Subcutaneous adipose tissue (tissue), 4 donors: ENCODE results near the gene RAB11FIP5. TPM values are rescaled to one million over a fixed set of nuclear protein-coding genes. Genes with fewer than 3 reads are reported as not detected.

Experiments
- total RNA-seq, 4 donors: library from RNA; depleted of rRNA; stranded (reverse); fragments of >200 nt; gene quantifications; one replicate each; pipeline ENCODE4 v1.1.0, GENCODE V29; 2016
- TF ChIP-seq, protein P1 (sequence below): fragments of 450-650 bp; IDR thresholded peaks from one replicate; pipeline ENCODE4 v1.5.1; 2016; ENCODE audit warnings: low read depth, mild to moderate bottlenecking, control low read depth, antibody characterized with exemption, moderate library complexity

The RAB11FIP5 gene, protein sequence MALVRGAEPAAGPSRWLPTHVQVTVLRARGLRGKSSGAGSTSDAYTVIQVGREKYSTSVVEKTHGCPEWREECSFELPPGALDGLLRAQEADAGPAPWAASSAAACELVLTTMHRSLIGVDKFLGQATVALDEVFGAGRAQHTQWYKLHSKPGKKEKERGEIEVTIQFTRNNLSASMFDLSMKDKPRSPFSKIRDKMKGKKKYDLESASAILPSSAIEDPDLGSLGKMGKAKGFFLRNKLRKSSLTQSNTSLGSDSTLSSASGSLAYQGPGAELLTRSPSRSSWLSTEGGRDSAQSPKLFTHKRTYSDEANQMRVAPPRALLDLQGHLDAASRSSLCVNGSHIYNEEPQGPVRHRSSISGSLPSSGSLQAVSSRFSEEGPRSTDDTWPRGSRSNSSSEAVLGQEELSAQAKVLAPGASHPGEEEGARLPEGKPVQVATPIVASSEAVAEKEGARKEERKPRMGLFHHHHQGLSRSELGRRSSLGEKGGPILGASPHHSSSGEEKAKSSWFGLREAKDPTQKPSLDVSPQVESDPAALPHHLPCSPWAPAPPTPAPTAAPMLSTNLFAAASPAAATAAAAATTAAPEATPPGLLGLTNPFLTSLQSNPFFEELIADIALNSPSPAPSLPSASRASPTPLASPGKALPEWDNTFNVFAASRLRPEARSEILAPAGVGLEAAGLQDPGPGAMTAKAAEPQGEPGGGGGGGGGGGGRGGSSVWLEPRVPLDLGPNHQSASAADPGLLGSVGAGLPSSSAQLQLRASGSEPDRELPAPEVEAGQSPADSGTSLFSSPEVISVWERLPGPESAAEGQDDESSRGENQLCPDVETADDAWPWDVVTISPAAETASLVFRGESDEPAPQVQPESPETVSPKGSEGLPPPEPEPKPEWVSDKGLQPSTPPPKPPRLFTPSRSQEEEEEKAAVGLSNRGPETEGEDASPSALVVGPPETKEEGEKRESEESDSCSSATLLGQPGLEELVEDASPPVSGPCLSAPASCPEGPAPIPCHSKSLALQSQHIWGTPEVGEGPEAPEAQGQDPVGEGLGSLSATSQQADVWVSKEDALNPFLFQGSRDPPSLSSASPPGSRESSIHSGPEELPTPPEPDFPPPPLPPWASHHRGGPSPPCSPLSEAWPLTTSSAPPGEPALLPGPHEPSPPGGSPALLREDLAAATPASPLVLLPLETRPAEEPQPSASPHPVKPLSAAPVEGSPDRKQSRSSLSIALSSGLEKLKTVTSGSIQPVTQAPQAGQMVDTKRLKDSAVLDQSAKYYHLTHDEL (N-terminal part only)
- 10 to 100 TPM; 12.2 to 21.1 (median 15.5) TPM for total RNA-seq

DNA sequence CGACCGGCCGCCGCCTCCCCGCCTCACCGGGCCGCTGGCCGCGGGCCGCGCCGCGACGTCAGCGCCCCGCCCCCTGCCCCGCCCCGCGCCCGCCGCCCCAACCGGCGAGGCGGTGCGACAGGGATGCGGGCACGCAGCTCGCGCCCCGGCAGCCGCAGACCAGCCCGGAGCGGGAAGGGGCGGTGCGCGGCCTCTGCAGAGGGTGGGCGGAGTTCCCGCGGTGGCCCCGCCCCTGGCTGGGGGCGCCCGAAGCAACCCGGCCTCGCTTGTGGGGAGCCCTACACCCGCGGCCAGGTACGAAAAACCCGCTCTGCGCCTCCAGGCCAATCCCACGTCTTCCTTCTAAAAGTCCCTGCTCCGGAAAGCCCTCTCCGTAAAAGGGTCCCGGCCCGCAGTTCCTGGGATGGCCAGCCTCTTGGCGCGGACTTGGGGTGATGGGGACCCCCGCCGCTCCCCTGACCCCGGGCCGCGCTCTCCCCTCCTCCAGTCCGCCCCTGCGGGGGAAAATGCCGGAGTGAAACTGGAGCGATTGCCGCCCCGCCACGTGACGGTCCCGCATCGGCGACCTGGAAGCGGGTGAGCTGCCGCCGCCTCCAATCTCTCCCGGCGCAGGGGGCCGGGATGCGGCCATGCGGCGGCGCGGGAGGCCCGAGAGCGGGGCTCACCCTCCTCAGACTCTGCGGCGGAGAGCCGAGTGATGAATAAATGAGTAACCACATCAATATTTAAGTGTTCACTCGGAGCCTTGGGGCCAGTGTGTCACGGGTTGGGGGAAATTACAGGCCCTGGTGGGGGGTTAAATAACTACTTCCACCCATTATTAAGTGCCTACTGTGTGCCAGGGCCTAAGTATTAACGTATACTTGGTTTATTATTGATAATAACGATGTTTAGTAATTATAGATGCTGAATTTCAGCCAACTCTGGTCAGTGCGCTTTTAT, at the start of gene RAB11FIP5:
TSS of gene RAB11FIP5 (minus strand) at position 36 of the 942 bp plus-strand sequence. CDS start 171 bp downstream, outside the sequence.
- TF ChIP-seq, protein P1, sequence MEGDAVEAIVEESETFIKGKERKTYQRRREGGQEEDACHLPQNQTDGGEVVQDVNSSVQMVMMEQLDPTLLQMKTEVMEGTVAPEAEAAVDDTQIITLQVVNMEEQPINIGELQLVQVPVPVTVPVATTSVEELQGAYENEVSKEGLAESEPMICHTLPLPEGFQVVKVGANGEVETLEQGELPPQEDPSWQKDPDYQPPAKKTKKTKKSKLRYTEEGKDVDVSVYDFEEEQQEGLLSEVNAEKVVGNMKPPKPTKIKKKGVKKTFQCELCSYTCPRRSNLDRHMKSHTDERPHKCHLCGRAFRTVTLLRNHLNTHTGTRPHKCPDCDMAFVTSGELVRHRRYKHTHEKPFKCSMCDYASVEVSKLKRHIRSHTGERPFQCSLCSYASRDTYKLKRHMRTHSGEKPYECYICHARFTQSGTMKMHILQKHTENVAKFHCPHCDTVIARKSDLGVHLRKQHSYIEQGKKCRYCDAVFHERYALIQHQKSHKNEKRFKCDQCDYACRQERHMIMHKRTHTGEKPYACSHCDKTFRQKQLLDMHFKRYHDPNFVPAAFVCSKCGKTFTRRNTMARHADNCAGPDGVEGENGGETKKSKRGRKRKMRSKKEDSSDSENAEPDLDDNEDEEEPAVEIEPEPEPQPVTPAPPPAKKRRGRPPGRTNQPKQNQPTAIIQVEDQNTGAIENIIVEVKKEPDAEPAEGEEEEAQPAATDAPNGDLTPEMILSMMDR = no peak

DNA sequence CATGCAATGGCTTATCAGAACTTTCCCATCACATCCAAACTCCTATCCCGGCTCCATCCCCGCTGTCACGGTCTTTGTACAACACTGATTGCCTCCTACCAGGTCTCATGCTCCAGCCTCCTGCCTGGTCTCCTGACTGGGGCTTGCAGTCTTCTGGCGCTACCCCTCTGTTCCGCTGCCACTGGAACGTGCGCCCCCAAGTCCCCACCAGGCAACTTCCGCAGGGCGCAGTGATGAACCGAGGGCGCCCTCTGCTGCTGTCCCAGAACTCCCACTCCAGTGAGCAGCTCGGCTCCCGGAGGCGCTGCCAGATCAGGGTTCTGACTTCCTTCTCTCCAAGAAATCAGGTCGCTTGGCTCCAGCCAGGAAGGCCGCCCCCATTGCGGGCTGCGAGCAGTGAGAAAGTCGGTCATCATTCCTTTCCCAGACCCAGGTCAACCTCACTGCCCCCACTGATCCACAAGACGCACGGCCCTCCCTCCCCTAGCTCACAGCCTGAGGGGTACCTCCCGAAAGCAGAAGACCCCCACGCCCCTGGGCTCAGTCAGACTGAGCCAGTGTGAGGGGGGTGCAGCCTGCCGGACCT, 43.9 kb upstream of the RAB11FIP5 start:
- TF ChIP-seq, protein P1 = no peak

DNA sequence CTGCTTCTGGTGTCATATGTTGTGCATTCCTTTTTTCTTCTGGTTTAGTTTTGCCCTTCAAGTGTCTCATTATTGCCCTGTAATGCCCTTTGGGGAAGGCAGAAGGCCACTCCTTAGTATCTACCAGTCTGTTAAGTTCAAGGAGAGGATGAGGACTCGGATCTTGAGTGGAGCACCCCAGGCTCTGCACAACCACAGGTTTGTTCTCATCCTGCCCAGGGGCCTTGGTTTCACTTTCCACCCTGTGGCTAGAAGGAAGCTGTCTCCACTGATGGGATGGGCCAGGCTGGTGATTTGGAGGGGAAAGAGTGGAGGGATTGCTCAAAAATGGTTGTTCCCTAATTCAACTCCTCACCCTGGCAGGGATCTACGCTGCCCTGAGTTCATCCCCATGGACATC, 30.2 kb upstream of the RAB11FIP5 start:
- TF ChIP-seq, protein P1 = no peak

DNA sequence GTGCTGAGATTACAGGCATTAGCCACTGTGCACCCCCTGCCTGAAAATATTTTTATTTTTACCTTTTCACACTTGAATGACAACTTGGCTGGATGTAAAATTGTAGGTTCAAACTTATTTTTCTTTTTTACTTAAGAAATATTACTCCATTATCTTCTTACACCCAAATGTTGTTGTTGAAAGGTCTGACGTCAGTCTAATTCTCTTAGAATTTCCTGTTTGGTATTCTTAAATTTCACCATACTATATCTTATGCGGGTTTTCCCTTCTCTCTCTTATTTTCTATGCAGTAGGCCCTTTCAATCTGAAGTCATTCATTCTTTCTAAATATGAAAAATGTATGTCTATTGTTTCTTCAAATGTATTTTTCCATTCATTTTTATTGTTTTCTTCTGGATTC, 29.1 kb upstream of the RAB11FIP5 start:
- TF ChIP-seq, protein P1 = no peak

DNA sequence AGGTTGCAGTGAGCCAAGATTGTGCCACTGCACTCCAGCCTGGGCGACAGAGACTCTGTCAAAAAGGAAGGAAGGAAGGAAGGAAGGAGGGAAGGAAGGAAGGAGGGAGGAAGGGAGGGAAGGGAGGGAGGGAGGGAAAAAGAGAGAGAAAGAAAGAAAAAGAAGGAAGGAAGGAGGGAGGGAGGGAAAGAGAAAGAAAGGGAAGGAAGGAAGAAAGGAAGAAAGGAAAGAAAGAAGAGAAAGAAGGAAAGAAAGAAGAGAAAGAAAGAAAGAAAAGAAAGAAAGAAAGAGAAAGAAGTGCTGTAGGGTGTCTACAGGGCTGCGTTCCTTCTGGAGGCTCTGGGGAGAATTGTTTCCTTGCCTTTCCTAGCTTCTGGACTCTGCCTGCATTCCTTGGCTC, 22.5 kb upstream of the RAB11FIP5 start:
- TF ChIP-seq, protein P1 = no peak

DNA sequence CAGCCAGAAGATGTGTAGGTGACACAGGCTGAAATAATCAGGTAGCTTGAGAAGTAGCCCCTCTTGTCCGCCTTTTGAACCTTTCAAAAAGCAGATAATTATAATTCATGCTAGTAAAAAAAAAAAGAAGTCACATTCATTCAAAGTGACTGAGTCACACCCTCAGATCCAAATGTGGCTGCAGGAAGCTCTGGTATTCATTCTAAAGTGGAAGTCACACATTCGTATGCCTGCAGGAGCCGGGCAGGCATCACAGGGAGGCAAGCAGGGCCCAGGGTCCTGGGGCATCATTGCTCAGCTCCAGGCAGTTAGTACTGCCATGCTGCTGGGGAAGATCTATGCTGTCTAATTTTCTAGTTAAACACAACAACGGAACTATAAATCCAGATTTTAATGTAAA, 21.7 kb upstream of the RAB11FIP5 start:
- TF ChIP-seq, protein P1 = no peak
